Measurements from ENCODE around the gene GSC2. TPM values are rescaled to one million over a fixed set of nuclear protein-coding genes. Genes with fewer than 3 reads are reported as not detected.

Gene GSC2
- total RNA-seq, 2 donors from 2014 or later = not detected

GRCh38 chr22:19125474-19126308, 24.4 kb downstream of the GSC2 start:
- intact Hi-C loops (cut with DNase I) = no loop called here
- no peak for DNase-seq (ENCODE audit: low spot score)

GRCh38 chr22:19125011-19125410, 25.1 kb downstream of the GSC2 start:
- intact Hi-C loops (cut with DNase I) = no loop called here
- no peak for DNase-seq (ENCODE audit: low spot score)

- DNase-seq (ENCODE audit: low spot score) = no peak
- intact Hi-C loops (cut with DNase I) = no loop called here
Observed at GRCh38 chr22:19124377-19124776, 25.7 kb downstream of the GSC2 start.

GRCh38 chr22:19123936-19124335, 26.2 kb downstream of the GSC2 start:
- intact Hi-C loops (cut with DNase I) = no loop called here
- no peak for DNase-seq (ENCODE audit: low spot score)

GRCh38 chr22:19122752-19123492, 27.2 kb downstream of the GSC2 start:
- intact Hi-C loops (cut with DNase I) = no loop called here

GRCh38 chr22:19122143-19122751, 27.8 kb downstream of the GSC2 start, which contains the start of gene DGCR2:
TSS of gene DGCR2 (minus strand) at chr22:19122412. CDS start at chr22:19122206, 206 bp downstream.
- DNase-seq (ENCODE audit: low spot score) = peak; percentile 99
- intact Hi-C loops (cut with DNase I) = no loop called here

More at GRCh38 chr22:19122752-19123492, 27.2 kb downstream of the GSC2 start:
- DNase-seq (ENCODE audit: low spot score) = no peak

- intact Hi-C loops (cut with DNase I) = no loop called here
- DNase-seq (ENCODE audit: low spot score) = no peak
Observed at GRCh38 chr22:19121631-19122142, 28.4 kb downstream of the GSC2 start.

GRCh38 chr22:19120829-19121630, 29.1 kb downstream of the GSC2 start:
- intact Hi-C loops (cut with DNase I) = no loop called here
- DNase-seq (ENCODE audit: low spot score) = no peak

- intact Hi-C loops (cut with DNase I) = no loop called here
- no peak for DNase-seq (ENCODE audit: low spot score)
Observed at GRCh38 chr22:19119949-19120348, 30.1 kb downstream of the GSC2 start.

- intact Hi-C loops (cut with DNase I) = no loop called here
- no peak for DNase-seq (ENCODE audit: low spot score)
Observed at GRCh38 chr22:19118329-19118880, 31.7 kb downstream of the GSC2 start.

- intact Hi-C loops (cut with DNase I) = no loop called here
Observed at GRCh38 chr22:19117111-19117512, 33.0 kb downstream of the GSC2 start.

GRCh38 chr22:19115628-19116027, 34.5 kb downstream of the GSC2 start:
- peak; percentile 24 for DNase-seq (ENCODE audit: low spot score)

More at GRCh38 chr22:19117111-19117512, 33.0 kb downstream of the GSC2 start:
- peak; percentile 54 for DNase-seq (ENCODE audit: low spot score)

GRCh38 chr22:19114984-19115552, 35.0 kb downstream of the GSC2 start:
- DNase-seq (ENCODE audit: low spot score) = peak; percentile 63

More at GRCh38 chr22:19115628-19116027, 34.5 kb downstream of the GSC2 start:
- intact Hi-C loops (cut with DNase I) = no loop called here

GRCh38 chr22:19113429-19113828, 36.7 kb downstream of the GSC2 start:
- intact Hi-C loops (cut with DNase I) = no loop called here
- DNase-seq (ENCODE audit: low spot score) = peak; percentile 8

More at GRCh38 chr22:19114984-19115552, 35.0 kb downstream of the GSC2 start:
- intact Hi-C loops (cut with DNase I) = no loop called here

GRCh38 chr22:19111584-19111983, 38.5 kb downstream of the GSC2 start:
- peak; percentile 32 for DNase-seq (ENCODE audit: low spot score)

GRCh38 chr22:19111140-19111539, 39.0 kb downstream of the GSC2 start:
- intact Hi-C loops (cut with DNase I) = no loop called here
- peak; percentile 8 for DNase-seq (ENCODE audit: low spot score)

More at GRCh38 chr22:19111584-19111983, 38.5 kb downstream of the GSC2 start:
- intact Hi-C loops (cut with DNase I) = no loop called here

- intact Hi-C loops (cut with DNase I) = no loop called here
- DNase-seq (ENCODE audit: low spot score) = no peak
Observed at GRCh38 chr22:19110646-19111045, 39.4 kb downstream of the GSC2 start.

- intact Hi-C loops (cut with DNase I) = no loop called here
- DNase-seq (ENCODE audit: low spot score) = peak; percentile 24
Observed at GRCh38 chr22:19110064-19110458, 40.0 kb downstream of the GSC2 start.
